ENCODE measurements around the gene ELP2. TPM values are rescaled to one million over a fixed set of nuclear protein-coding genes. Genes with fewer than 3 reads are reported as not detected.

ELP2 gene
- total RNA-seq, 1 experiment from 2014 or later: 137 TPM

DNA sequence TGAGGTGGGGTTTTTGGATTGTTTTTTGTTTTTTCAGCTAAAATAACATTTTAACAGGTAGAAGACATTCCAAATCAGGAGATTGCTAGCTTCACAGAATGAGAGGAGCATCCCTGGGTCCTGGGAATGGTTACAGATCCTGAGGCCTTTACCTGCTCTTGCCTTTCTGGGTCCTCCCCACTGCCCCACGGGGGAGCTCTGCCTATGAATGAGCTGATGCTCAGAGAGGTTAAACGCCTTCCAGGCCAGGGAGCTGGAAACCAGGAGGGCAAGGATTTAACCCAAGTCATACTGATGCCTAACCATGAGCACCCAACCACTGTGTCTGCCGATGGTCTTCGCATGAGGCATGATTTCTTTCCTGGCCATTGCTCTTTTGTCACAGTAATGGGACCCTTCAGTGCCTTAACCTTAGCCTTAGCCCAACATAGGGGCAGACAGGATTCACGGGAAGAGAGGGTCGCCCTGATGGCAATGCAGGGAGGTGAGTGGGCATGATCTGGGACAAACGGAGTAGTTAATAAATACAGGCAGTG is 73.7 kb downstream of the ELP2 start:
- no peak overlapping the region for H3K27ac ChIP-seq (ENCODE audit: insufficient read length, low read depth, low read length)
- no peak overlapping the region for H3T11ph ChIP-seq (ENCODE audit: low read length)
- H2BK12ac ChIP-seq (ENCODE audit: insufficient read length, low read depth, low read length): no peak overlapping the region
- Mint-ChIP-seq H3K9me3 (peaks cover 0 to 4% of the 10 kb centered on the region in 2 experiments; a peak in 4 of 5 replicates), H3K27me3 (ENCODE audit: low read depth) (no peaks in the 10 kb centered on the region), H3K4me3 (no peak overlapping the region), H3K27ac (no peak overlapping the region; a peak in 1 of 7 replicates), H3K4me1 (no peaks in the 10 kb centered on the region), H3K36me3 (ENCODE audit: insufficient read depth in 1 of 3, low read depth in 3 of 3) (peaks cover 29 to 39% (median 30%) of the 10 kb centered on the region in 3 experiments)
- H3K79me2 ChIP-seq (ENCODE audit: insufficient read depth, low read length): no peaks in the 10 kb centered on the region
- H3K18ac ChIP-seq (ENCODE audit: insufficient read length, low read depth, low read length): no peak overlapping the region
- no peaks in the 10 kb centered on the region for H3K27me3 ChIP-seq (ENCODE audit: insufficient read depth, low read length)
- H4K8ac ChIP-seq (replicated peaks; ENCODE audit: insufficient read length, low read depth, low read length): no peak overlapping the region
- H2AFZ ChIP-seq (ENCODE audit: low read length): no peak overlapping the region
- no peaks in the 10 kb centered on the region for H3K79me1 ChIP-seq (ENCODE audit: insufficient read depth, low read depth, low read length, poor library complexity, severe bottlenecking)
- H2BK120ac ChIP-seq (ENCODE audit: low read depth, low read length, poor library complexity, severe bottlenecking): no peak overlapping the region
- no peak overlapping the region for H2AK5ac ChIP-seq (ENCODE audit: insufficient read length, low read length)
- H4K5ac ChIP-seq (ENCODE audit: insufficient read length, low read depth, low read length): no peak overlapping the region
- no peak overlapping the region for H3K4me2 ChIP-seq (ENCODE audit: insufficient read depth, insufficient read length, low read length)
- H4K20me1 ChIP-seq (ENCODE audit: control insufficient read depth, insufficient read depth, insufficient read length): no peaks in the 10 kb centered on the region
- no peak for DNase-seq
- no peaks in the 10 kb centered on the region for H3K23me2 ChIP-seq (ENCODE audit: insufficient read length, low read depth, low read length, poor library complexity, severe bottlenecking)
- no peak overlapping the region for H3K23ac ChIP-seq (ENCODE audit: insufficient read length, low read depth, low read length)
- H3K9ac ChIP-seq (ENCODE audit: extremely low read depth, insufficient read length, low read length): no peak overlapping the region
- no CpG with 5 or more reads among the region's 7 CpGs for WGBS (ENCODE audit: extremely low coverage, insufficient read length, low lambda C conversion rate)
- no peak overlapping the region for H2BK5ac ChIP-seq (ENCODE audit: insufficient read length, low read length)
- no peak overlapping the region for H2BK15ac ChIP-seq (ENCODE audit: low read depth, low read length)
- no peak overlapping the region for H3K14ac ChIP-seq (ENCODE audit: insufficient read depth, low read length)
- no peaks in the 10 kb centered on the region for H3K4me1 ChIP-seq (ENCODE audit: insufficient read depth, low read length)
- H3K56ac ChIP-seq (ENCODE audit: insufficient read length, low read depth, low read length): no peak overlapping the region
- no peak overlapping the region for H4K91ac ChIP-seq (ENCODE audit: insufficient read length, low read depth, low read length)
- TF ChIP-seq, protein P1, sequence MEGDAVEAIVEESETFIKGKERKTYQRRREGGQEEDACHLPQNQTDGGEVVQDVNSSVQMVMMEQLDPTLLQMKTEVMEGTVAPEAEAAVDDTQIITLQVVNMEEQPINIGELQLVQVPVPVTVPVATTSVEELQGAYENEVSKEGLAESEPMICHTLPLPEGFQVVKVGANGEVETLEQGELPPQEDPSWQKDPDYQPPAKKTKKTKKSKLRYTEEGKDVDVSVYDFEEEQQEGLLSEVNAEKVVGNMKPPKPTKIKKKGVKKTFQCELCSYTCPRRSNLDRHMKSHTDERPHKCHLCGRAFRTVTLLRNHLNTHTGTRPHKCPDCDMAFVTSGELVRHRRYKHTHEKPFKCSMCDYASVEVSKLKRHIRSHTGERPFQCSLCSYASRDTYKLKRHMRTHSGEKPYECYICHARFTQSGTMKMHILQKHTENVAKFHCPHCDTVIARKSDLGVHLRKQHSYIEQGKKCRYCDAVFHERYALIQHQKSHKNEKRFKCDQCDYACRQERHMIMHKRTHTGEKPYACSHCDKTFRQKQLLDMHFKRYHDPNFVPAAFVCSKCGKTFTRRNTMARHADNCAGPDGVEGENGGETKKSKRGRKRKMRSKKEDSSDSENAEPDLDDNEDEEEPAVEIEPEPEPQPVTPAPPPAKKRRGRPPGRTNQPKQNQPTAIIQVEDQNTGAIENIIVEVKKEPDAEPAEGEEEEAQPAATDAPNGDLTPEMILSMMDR (conservative IDR thresholded peaks at IDR 0.05): no peak
- no peaks in the 10 kb centered on the region for H3K9me3 ChIP-seq (ENCODE audit: control insufficient read depth, low read depth, low read length)
- H2BK20ac ChIP-seq (ENCODE audit: low read depth, low read length, poor library complexity, severe bottlenecking): no peak overlapping the region
- no peak overlapping the region for H3K4ac ChIP-seq (ENCODE audit: low read depth, low read length)
